Stomach (tissue), 9 donors: ENCODE measurements around the gene CUTC. TPM values are rescaled to one million over a fixed set of nuclear protein-coding genes. Genes with fewer than 3 reads are reported as not detected.
A peak's percentile ranks its signal among the peaks of the same experiment; 100 is the strongest.

ENCODE experiments used
- DNase-seq, 2 donors: peaks; one replicate each; pipeline versions ENCODE4 v3.0.0 to v3.0.0-alpha.2; 2013 to 2019
- H3K27ac ChIP-seq, 5 donors: fragments of 200-600 bp in 4 of 5; sonication (generic) in 4 of 5; one replicate each; pipeline ENCODE4 v1.5.1; 2013 to 2019; ENCODE audit warnings: mild to moderate bottlenecking in 1 of 5, moderate library complexity in 1 of 5
- H3K27me3 ChIP-seq, 3 donors: fragments of 200-600 bp; sonication (generic); one replicate each; pipeline ENCODE4 v1.5.1; 2017 to 2019; ENCODE audit warnings: mixed run types in 1 of 3
- H3K36me3 ChIP-seq, 4 donors: fragments of 200-600 bp; sonication (generic); 1 replicate in 3 of 4; 2 replicates in 1 of 4; pipeline ENCODE4 v1.5.1; 2016 to 2019
- H3K4me1 ChIP-seq, 4 donors: fragments of 200-600 bp; sonication (generic); one replicate each; pipeline ENCODE4 v1.5.1; 2016 to 2019
- H3K4me3 ChIP-seq, 4 donors: fragments of 200-600 bp; sonication (generic) in 3 of 4; one replicate each; pipeline ENCODE4 v1.5.1; 2016 to 2019; ENCODE audit warnings: mild to moderate bottlenecking in 1 of 4
- H3K9me3 ChIP-seq, 4 donors: fragments of 200-600 bp; sonication (generic); one replicate each; pipeline ENCODE4 v1.5.1; 2016 to 2019
- CTCF ChIP-seq, 7 experiments: fragments of 450-650 bp in 4 of 7; fragments of 200-600 bp in 3 of 7; sonication (generic) in 3 of 7; IDR thresholded peaks; one replicate each; pipeline ENCODE4 v1.5.1; 2016 to 2019; ENCODE audit warnings: antibody characterized with exemption in 7 of 7, control low read depth in 2 of 7, mild to moderate bottlenecking in 1 of 7
- EP300 ChIP-seq: sonication (generic); formaldehyde crosslinking; IDR thresholded peaks from one replicate; pipeline ENCODE4 v1.6.1; 2017; ENCODE audit warnings: antibody characterized with exemption
- POLR2A ChIP-seq, 4 donors: fragments of 450-650 bp; IDR thresholded peaks; one replicate each; pipeline ENCODE4 v1.6.1; 2016; ENCODE audit warnings: antibody characterized with exemption in 4 of 4, control low read depth in 2 of 4, mild to moderate bottlenecking in 1 of 4, moderate library complexity in 1 of 4
- POLR2AphosphoS5 ChIP-seq, 3 donors: sonication (generic); formaldehyde crosslinking; IDR thresholded peaks; one replicate each; pipeline ENCODE4 v1.6.1; 2016; ENCODE audit warnings: antibody characterized with exemption in 3 of 3
- WGBS, 5 donors: extraction: QIAGEN DNeasy Blood & Tissue Kit in 3 of 5; methylation state at CpG; one replicate each; pipeline versions ENCODE4 v1.1.5 to v1.1.7; 2013 to 2018; 5-methylcytosine and 5-hydroxymethylcytosine counted together
- intact Hi-C: fragments of 100-400 bp; cut with DNase I; formaldehyde crosslinking; loops from one replicate; pipeline ENCODE4 v1.15.1; 2023; ENCODE audit warnings: low total_unique reads
- polyA plus RNA-seq, 3 donors: library from polyadenylated mRNA; stranded (reverse); fragments of 200-250 nt; gene quantifications; one replicate each; pipeline ENCODE4 v1.2.3, GENCODE V29; 2013
- total RNA-seq, 5 donors: library from RNA; depleted of rRNA; stranded (reverse); fragments of >200 nt; gene quantifications; one replicate each; pipeline versions ENCODE4 v1.1.0 to v1.2.3, GENCODE V29; 2014 to 2016
- donor health status: healthy with polysubstance abuse.
- donor health status: Bipolar disorder and iron deficiency.
- donor health status: healthy.

The CUTC gene
- total and polyA plus RNA-seq, 8 donors: 2.6 to 63.0 (median 30.8) TPM

- intact Hi-C loops: no loop called here
- H3K4me3 ChIP-seq: no peak overlapping the region
- DNase-seq: no peak
- no peaks in the 10 kb centered on the region for H3K27me3 ChIP-seq
- no peaks in the 10 kb centered on the region for H3K36me3 ChIP-seq
- peak overlapping the region in 4 of 5 donors; percentile 35 to 54 (median 46) for H3K27ac ChIP-seq
- 81 to 89% (median 88%) methylated on average over 6 of the region's 6 CpGs for WGBS, 5 donors
- TF ChIP-seq CTCF (IDR thresholded peaks at IDR 0.05) (no peak), POLR2AphosphoS5 (IDR thresholded peaks at IDR 0.05) (no peak), EP300 (no peak), POLR2A (IDR thresholded peaks at IDR 0.05) (no peak)
- no peaks in the 10 kb centered on the region for H3K9me3 ChIP-seq
- H3K4me1 ChIP-seq: peaks cover 0 to 50% (median 21%) of the 10 kb centered on the region in 4 donors
Measured at GRCh38 chr10:99784727-99785441, 52.9 kb downstream of the CUTC start.

- Histone ChIP-seq H3K4me1 (peaks cover 0 to 44% (median 19%) of the 10 kb centered on the region in 4 donors), H3K36me3 (no peaks in the 10 kb centered on the region), H3K27ac (no peak overlapping the region), H3K4me3 (no peak overlapping the region), H3K27me3 (no peaks in the 10 kb centered on the region), H3K9me3 (no peaks in the 10 kb centered on the region)
- no peak for DNase-seq
- intact Hi-C loops: no loop called here
- TF ChIP-seq CTCF (IDR thresholded peaks at IDR 0.05) (no peak), EP300 (no peak), POLR2A (IDR thresholded peaks at IDR 0.05) (no peak), POLR2AphosphoS5 (IDR thresholded peaks at IDR 0.05) (no peak)
- WGBS, 5 donors: 78 to 88% (median 82%) methylated on average over 6 of the region's 6 CpGs
Measured at GRCh38 chr10:99785646-99786045, 53.6 kb downstream of the CUTC start.

GRCh38 chr10:99787311-99787710, 55.3 kb downstream of the CUTC start:
- DNase-seq: no peak

More at GRCh38 chr10:99787311-99787710, 55.3 kb downstream of the CUTC start:
- Histone ChIP-seq H3K4me1 (peaks cover 0 to 43% (median 19%) of the 10 kb centered on the region in 4 donors), H3K36me3 (no peaks in the 10 kb centered on the region), H3K4me3 (no peak overlapping the region), H3K27me3 (no peaks in the 10 kb centered on the region), H3K9me3 (no peaks in the 10 kb centered on the region), H3K27ac (peak overlapping the region in 3 of 5 donors; percentile 68 to 82 (median 82))
- TF ChIP-seq EP300: no peak
- TF ChIP-seq POLR2AphosphoS5 (IDR thresholded peaks at IDR 0.05): no peak
- TF ChIP-seq POLR2A (IDR thresholded peaks at IDR 0.05): no peak
- no peak for TF ChIP-seq CTCF (IDR thresholded peaks at IDR 0.05)
- WGBS, 5 donors: 37 to 88% (median 64%) methylated on average over 5 of the region's 5 CpGs
- intact Hi-C loops: no loop called here
